SU-DHL-6 (cell line): ENCODE data around the gene WDR38.

Source experiments
- H2AFZ ChIP-seq: fragments of 200-600 bp; sonication (generic); 2 replicates; pipeline ENCODE4 v1.6.1; 2014; ENCODE audit warnings: low read depth, mild to moderate bottlenecking, moderate library complexity, mixed read lengths, antibody characterized with exemption, low read length; ENCODE audit not compliant: severe bottlenecking
- H3F3A ChIP-seq: fragments of 200-600 bp; shearing (Covaris generic); 2 replicates; pipeline ENCODE4 v1.6.0; 2016; ENCODE audit warnings: antibody characterized with exemption, mild to moderate bottlenecking; ENCODE audit not compliant: insufficient read depth
- H3K27ac ChIP-seq: fragments of 200-600 bp; sonication (generic); 2 replicates; pipeline ENCODE4 v1.5.1; 2016; ENCODE audit warnings: low read depth, mild to moderate bottlenecking, low read length, moderate library complexity, mixed read lengths
- H3K27me3 ChIP-seq: fragments of 200-600 bp; sonication (generic), shearing (Covaris generic); 2 replicates; pipeline ENCODE4 v1.6.0; 2014; ENCODE audit warnings: mild to moderate bottlenecking, low read length
- H3K36me3 ChIP-seq: fragments of 200-600 bp; sonication (generic); 2 replicates; pipeline ENCODE4 v1.6.1; 2014; ENCODE audit warnings: mild to moderate bottlenecking, low read length, mixed read lengths
- H3K4me2 ChIP-seq: fragments of 300-600, 200-600 bp; shearing (Covaris generic), sonication (generic); 2 replicates; pipeline ENCODE4 v1.6.0; 2014; ENCODE audit warnings: low read length, low read depth, mild to moderate bottlenecking; ENCODE audit not compliant: poor library complexity, severe bottlenecking
- H3K4me3 ChIP-seq: fragments of 200-600 bp; sonication (generic); 2 replicates; pipeline ENCODE4 v1.5.1; 2014; ENCODE audit warnings: antibody characterized with exemption, low read length, mild to moderate bottlenecking, mixed read lengths; ENCODE audit not compliant: insufficient read depth, poor library complexity, severe bottlenecking
- H3K79me2 ChIP-seq: fragments of 200-600 bp; sonication (generic); 2 replicates; pipeline ENCODE4 v1.6.1; 2014; ENCODE audit warnings: mild to moderate bottlenecking, low read length, moderate library complexity; ENCODE audit not compliant: insufficient read depth
- H3K9ac ChIP-seq: fragments of 200-600 bp; sonication (generic); 2 replicates; pipeline ENCODE4 v1.7.0; 2014; ENCODE audit warnings: mild to moderate bottlenecking, low read length
- H3K9me2 ChIP-seq: fragments of 200-600 bp; sonication (generic); replicated peaks from 2 replicates; pipeline ENCODE4 v1.6.1; 2014; ENCODE audit warnings: low read length; ENCODE audit not compliant: insufficient read depth
- H3K9me3 ChIP-seq: fragments of 200-600 bp; sonication (generic); 2 replicates; pipeline ENCODE4 v1.6.1; 2014; ENCODE audit warnings: low read length, mixed read lengths; ENCODE audit not compliant: insufficient read depth
- H4K20me1 ChIP-seq: fragments of 200-600 bp; sonication (generic); 2 replicates; pipeline ENCODE4 v1.6.1; 2014; ENCODE audit warnings: low read depth, mild to moderate bottlenecking, antibody characterized with exemption, low read length, moderate library complexity, mixed read lengths
- EZH2phosphoT487 ChIP-seq: fragments of 200-600 bp; sonication (generic), shearing (Covaris generic); conservative IDR thresholded peaks from 2 replicates; pipeline ENCODE4 v1.6.1; 2018; ENCODE audit warnings: mild to moderate bottlenecking, antibody characterized with exemption, low read length, moderate library complexity, mixed read lengths
- TF ChIP-seq, protein P1 (sequence below): fragments of 200-600 bp; sonication (generic); IDR thresholded peaks from one replicate; pipeline ENCODE4 v1.5.1; 2017; ENCODE audit warnings: antibody characterized with exemption, mild to moderate bottlenecking, low read length, moderate library complexity; ENCODE audit not compliant: insufficient read depth, poor library complexity, severe bottlenecking

Gene WDR38

DNA sequence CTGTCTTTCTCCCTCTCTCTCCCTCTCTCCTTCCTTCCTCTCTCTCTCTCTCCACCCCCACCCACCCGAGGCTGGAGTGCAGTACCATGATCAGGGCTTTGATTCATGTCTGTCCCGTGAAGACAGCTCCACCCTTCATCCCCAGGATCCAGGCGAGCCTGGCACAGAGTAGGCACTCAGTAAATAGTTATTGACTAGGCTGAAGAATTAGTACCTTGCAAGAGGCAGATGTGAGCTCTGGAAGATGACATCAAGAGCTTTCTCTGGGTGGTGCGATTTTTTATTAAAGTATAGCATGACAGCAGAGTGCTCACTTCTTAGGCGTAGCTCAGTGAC lies 24.0 kb upstream of the WDR38 start:
- no peaks in the 10 kb centered on the region for H3K36me3 ChIP-seq
- H2AFZ ChIP-seq: no peak overlapping the region
- no peaks in the 10 kb centered on the region for H4K20me1 ChIP-seq
- H3K79me2 ChIP-seq: no peaks in the 10 kb centered on the region
- no peak overlapping the region for H3K4me2 ChIP-seq
- H3K9ac ChIP-seq: no peak overlapping the region
- no peak for TF ChIP-seq EZH2phosphoT487
- TF ChIP-seq, protein P1, sequence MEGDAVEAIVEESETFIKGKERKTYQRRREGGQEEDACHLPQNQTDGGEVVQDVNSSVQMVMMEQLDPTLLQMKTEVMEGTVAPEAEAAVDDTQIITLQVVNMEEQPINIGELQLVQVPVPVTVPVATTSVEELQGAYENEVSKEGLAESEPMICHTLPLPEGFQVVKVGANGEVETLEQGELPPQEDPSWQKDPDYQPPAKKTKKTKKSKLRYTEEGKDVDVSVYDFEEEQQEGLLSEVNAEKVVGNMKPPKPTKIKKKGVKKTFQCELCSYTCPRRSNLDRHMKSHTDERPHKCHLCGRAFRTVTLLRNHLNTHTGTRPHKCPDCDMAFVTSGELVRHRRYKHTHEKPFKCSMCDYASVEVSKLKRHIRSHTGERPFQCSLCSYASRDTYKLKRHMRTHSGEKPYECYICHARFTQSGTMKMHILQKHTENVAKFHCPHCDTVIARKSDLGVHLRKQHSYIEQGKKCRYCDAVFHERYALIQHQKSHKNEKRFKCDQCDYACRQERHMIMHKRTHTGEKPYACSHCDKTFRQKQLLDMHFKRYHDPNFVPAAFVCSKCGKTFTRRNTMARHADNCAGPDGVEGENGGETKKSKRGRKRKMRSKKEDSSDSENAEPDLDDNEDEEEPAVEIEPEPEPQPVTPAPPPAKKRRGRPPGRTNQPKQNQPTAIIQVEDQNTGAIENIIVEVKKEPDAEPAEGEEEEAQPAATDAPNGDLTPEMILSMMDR: no peak
- no peaks in the 10 kb centered on the region for H3K9me3 ChIP-seq
- H3K27me3 ChIP-seq: no peaks in the 10 kb centered on the region
- peaks cover 12% of the 10 kb centered on the region for H3F3A ChIP-seq
- no peak overlapping the region for H3K27ac ChIP-seq
- H3K4me3 ChIP-seq: no peak overlapping the region
- no peaks in the 10 kb centered on the region for H3K9me2 ChIP-seq

DNA sequence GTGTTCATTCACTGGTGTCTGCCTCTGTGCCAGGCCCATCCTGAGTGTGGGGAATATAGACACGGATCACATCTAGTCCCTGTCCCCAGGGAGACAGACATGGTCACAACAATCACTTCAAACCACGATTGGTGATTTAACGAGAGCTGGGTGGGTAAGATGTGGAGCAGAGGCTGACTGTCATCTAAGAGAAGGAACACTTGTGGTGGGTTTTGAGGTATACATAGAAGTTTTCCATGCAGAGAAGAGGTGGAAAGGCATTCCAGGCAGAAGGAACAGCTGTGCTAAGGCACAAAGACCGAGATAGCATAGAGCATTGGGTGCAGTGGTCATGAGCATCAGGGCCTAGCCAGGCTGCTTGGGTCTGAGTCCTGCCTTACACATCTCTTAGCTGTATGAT lies 22.7 kb upstream of the WDR38 start:
- H3K4me3 ChIP-seq: no peak overlapping the region
- no peaks in the 10 kb centered on the region for H4K20me1 ChIP-seq
- H3K36me3 ChIP-seq: no peaks in the 10 kb centered on the region
- TF ChIP-seq EZH2phosphoT487: no peak
- TF ChIP-seq, protein P1: no peak
- no peak overlapping the region for H3K9ac ChIP-seq
- H3K9me3 ChIP-seq: no peaks in the 10 kb centered on the region
- H3K27me3 ChIP-seq: no peaks in the 10 kb centered on the region
- H2AFZ ChIP-seq: no peak overlapping the region
- H3F3A ChIP-seq: no peaks in the 10 kb centered on the region
- no peaks in the 10 kb centered on the region for H3K9me2 ChIP-seq
- H3K79me2 ChIP-seq: no peaks in the 10 kb centered on the region
- H3K27ac ChIP-seq: no peak overlapping the region
- H3K4me2 ChIP-seq: no peak overlapping the region

DNA sequence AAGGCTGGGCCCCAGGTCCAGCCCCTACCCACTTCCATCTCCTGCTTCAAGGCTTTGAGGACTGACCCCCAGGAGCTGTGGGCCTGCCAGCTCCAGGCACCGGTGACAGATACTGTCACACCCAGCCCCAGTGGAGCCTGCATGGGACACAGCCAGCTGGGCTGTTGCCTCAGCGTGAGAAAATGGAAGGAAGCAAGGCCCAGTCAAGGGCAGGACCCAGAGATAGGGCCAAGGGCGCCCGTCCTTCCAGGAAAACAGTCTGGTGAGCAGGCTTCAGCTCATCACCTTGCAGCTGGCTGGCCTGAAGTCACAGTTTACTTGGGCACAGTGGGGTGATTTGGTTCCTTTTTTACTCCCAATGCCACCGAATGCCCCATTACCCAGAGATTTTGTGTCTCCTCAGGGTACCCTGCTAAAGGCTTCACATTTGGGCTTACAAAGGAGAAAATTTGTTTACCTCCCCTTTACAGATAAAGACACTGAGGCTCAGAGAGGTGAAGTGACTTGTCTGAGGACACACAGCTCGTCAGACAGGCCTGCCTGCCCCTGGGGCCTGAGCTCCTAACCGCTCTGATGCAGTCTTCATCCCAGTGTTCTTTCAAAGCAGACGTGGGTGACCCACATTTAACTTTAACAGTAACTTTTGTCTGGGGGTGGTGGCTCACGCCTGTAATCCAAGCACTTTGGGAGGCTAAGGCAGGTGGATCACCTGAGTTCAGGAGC lies 21.5 kb upstream of the WDR38 start:
- H3K79me2 ChIP-seq: no peaks in the 10 kb centered on the region
- H3K4me3 ChIP-seq: no peak overlapping the region
- no peak for TF ChIP-seq EZH2phosphoT487
- TF ChIP-seq, protein P1: no peak
- H3K9me2 ChIP-seq: no peaks in the 10 kb centered on the region
- no peaks in the 10 kb centered on the region for H3K27me3 ChIP-seq
- H3F3A ChIP-seq: no peaks in the 10 kb centered on the region
- no peaks in the 10 kb centered on the region for H4K20me1 ChIP-seq
- no peak overlapping the region for H3K4me2 ChIP-seq
- H3K36me3 ChIP-seq: no peaks in the 10 kb centered on the region
- no peaks in the 10 kb centered on the region for H3K9me3 ChIP-seq
- no peak overlapping the region for H3K27ac ChIP-seq
- no peak overlapping the region for H2AFZ ChIP-seq
- H3K9ac ChIP-seq: no peak overlapping the region
